NCI-H1092 treated with DMSO at 0.1 percent for 48 hours (cell line): Measurements from ENCODE around the gene PAX6.

ENCODE experiments used
- DNase-seq: peaks from one replicate; lab custom pipeline; 2025; lab: John Stamatoyannopoulos, UW

PAX6 gene

DNA sequence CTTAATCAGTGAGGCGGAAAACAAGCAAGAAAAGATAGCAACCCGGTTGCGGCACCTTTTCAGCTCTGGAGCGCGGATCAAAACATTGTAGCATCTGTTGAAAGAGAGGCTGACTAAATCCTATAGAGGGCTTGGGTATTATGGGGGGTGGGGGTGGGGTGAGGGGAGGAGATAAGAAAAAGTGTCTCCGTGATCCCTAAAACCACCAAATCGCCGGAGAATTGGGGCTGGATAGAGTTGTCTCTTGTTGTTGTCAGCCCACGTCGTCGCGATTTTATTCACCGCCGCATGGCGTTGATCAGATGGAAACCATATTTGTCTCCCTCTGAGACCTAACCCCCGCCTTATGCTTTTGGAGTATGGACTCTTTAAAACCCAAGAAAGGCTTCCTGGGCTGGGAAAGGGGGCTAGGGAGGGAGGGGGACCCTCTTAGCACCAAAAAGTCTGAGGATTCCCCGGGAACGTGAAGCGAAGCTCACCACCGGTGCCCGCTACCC is 13.0 kb downstream of the PAX6 start:
- no peak for DNase-seq

DNA sequence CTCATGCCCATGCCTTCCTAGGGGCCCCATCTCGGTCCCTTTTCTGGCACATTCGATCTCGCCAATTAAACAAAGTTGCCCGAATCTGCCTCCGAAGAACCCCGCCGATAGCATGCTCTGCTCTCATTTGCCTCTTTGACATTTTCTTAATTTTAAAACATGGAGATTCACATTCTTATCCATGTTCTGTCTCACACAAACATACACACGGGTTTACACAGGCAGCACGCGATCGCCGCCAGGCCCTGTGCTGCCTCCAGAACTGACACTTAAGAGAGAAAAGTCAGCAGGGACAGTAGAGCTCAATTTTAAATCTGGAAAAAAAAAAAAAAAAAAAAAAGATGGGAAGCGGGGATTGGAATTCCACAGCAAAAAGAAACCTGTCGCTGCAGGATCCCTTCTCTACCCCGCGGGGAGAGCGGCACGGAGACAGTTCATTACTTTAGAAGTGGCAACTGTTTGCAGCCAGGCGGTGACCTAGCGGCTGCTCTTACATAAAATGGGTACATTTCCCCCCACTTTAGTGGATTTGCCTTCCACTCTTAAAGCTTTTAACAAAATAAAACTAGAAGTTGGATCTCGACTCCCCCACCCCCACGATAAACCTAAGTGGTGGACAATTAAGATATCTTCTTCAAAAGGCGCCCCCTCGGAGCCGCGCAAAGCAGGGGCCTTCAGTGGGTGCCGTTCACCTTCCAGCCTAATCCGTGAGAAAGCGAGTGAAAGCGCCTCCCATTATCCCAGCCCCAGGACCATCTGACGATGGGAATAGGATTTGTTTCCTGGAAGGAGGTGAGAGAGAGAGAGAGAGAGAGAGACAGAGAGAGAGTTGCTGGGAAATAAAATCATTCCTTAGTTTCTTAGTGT is 13.7 kb downstream of the PAX6 start:
- DNase-seq = no peak

DNA sequence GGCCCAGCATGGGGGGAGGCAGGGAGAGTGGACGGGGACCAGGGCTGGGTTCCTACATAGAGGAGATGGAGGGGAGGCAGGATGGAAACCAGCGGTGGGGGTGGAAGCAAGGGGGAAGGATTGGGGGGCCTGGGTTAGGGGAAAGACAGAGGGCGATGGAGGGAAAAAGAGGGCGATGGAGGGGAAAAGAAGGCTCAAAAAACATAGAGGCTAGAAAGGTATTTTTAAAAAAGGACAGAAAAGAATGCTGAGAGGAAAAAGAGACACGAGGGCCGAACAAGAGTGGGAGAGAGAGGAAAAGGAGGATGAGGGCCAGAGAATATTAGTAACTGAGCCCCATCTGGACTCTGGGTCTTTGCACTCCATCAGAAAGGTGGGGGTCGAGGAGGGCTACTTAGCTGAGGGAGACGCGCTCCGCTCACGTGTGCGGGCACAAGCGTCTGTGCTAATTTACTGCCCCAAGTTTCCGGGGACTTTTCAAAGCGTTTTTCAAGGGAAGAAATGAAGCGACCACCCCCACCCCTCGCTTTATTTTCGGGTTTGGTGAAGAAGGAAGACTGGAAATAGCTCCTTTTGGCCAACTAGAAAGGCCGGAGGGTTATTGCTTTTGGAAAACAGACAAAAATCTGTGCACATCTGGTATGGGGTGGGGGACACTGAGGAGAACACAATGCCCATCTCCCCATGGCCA is 14.5 kb downstream of the PAX6 start:
- DNase-seq = no peak

DNA sequence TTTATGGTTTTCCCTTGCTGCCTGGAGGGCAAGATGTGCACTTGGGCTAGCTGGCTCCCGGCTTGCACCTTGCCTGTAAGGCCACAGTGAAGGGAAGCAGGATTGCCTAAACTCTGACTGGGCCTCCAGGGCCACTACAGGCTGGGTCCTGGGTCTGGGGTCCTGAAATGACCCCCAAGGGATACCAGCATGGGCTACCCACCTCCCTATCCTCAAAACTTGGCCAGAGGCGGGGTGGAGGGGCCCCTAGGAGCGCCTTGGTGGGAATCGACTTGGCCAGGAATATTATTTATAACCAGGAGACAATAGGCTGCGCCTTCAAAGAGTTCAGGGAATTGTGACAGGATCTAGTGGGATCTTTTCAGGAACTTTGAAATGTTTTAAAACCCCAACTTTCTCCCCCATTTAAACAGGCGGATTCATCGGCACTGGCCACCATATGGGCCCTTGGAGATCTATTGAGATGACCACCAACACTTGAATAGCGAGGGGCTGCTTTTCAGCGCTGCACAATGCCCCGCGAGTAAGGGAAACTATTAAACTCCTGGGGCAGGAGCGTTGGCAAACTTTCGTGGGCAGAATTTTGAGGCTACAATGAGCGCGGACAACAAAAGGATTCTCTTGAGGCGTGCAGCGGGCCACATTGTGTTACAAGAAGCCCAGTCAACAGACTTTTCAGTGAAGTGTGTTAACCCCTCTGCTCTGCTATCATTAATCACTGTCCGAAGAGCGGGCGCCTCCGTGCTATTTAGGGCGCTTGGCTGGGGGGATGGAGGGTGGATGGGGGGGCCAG is 15.2 kb downstream of the PAX6 start:
- DNase-seq = no peak

DNA sequence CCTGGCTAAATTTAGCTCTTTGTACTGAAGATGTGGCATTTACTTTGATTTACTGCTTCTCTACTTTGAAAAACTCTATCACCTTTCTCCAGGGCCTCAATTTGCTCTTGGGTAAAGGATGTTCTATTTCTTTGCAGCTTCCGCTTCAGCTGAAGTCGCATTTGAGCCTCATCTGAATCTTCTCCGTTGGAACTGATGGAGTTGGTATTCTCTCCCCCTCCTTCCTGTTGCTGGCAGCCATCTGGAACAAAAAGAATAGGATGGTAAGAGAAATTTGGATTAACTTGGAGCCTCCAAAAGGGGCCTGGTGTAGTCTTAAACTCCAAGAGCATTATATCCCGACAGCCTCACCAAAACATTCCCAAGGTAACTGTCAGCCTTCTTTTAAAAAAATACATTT is 16.6 kb downstream of the PAX6 start:
- DNase-seq = no peak

DNA sequence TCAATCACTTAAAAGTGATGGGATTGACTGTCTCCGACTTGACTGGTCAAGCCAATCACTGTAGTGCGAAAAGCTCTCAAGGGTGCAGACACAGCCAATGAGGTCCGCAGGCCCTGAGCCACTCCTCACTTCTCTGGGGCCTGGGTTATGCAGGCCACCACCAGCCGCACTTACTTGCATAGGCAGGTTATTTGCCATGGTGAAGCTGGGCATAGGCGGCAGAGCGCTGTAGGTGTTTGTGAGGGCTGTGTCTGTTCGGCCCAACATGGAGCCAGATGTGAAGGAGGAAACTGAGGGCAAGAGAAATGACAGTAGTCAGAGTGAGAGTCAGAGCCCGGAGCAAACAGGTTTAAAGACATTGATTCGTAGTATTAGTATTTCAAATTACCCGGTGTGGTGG is 17.9 kb downstream of the PAX6 start:
- DNase-seq = no peak

DNA sequence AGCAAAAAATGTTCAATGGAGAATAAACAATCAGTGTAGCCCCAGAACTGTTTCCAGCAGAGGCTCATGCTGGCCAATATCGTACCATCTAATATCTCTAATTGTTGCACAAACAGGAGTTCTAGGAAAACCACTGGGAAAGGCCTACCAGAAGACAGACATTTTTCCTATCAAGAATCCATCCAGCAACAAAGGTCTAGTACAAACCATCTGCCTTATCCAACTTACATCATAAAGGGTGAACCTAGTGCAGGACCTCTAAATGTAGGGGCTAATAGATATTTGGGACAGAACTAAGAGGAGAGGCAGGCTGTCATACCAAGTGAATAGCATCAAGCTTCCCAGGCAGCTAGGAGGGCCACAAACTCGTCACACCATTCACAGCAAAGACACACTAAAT is 18.7 kb downstream of the PAX6 start:
- DNase-seq = no peak

DNA sequence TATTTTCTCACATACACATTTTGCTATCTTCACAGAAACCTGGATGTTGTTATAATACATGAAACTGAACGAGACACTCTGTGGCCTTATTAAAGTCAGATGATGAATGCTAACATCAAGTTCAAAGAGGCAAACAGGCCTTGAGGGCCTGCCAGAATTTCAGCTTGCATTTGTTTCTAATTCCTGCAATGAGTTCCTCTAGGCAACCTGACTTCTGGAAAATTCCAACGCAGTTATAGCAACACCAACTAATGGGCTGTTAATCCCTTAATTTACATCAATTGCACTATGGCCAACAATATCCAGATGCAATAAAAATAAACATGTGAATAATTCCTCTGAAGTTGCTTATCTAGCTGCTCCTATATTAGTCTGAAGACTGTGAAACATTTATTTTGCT is 19.1 kb downstream of the PAX6 start:
- no peak for DNase-seq

DNA sequence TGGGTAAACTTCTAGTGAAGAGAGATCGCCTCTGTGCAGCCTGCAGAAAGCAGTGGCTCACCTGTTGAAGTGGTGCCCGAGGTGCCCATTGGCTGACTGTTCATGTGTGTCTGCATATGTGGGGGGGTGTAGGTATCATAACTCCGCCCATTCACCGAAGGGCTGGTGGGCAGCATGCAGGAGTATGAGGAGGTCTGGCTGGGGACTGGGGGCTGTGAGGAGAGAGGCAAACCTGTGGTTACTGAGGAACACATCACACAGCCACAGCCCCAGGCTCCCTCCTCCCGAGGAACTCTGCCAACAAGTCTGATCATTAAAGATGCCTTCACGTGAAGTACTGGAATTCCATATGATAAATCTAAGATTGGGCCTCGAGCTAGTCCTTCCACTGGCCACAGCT is 20.5 kb downstream of the PAX6 start:
- no peak for DNase-seq

DNA sequence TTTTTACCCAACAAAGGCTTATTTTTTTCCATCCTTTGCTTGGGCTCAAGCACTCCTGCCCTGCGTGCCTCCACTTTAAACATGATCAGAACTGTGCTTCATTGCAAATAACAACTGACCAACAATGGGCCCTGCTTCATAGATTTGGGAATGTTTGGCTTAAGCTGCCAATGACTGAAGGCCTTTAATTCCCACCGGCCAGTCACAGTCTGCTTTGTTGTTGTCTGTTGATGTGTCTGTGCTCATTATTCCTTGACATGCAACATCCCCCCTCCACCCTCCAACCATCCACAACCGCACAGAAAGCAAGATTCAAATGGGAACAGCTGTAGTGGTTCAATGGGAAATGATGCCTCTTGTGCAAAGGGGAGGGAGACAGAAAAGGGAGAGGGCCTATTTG is 23.0 kb downstream of the PAX6 start:
- no peak for DNase-seq

DNA sequence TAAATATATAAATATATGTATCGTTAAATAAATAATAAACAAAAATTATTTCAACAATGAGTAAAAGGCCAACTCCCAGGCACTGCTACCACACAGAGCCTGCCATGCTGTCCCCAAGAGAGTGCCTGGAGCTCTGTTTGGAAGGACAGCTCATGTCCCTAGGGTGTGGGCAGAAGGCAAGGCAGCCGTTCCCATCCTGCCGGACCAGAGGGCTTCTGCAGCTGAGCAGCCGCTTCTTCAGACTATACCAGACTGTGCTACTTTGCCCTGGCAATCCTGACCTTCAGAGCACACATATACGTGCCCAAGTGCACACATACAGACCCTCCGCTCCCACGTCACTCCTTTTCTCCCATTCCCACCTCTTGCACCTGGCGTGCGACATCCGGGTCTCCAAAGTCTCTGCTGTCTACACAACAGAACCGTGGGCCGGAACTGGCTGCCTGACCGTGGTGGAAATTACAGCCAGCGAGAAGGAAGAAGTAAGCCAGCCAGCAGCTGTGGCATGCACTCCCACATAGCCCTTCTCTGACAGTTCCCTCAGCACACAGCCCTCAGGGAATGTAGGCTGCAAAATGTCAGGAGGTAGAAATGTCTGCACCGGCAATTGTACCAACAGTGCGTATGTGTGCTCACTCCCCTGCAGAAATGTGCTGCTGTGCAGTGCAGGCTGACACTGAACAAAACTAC is 24.0 kb downstream of the PAX6 start:
- DNase-seq = no peak

DNA sequence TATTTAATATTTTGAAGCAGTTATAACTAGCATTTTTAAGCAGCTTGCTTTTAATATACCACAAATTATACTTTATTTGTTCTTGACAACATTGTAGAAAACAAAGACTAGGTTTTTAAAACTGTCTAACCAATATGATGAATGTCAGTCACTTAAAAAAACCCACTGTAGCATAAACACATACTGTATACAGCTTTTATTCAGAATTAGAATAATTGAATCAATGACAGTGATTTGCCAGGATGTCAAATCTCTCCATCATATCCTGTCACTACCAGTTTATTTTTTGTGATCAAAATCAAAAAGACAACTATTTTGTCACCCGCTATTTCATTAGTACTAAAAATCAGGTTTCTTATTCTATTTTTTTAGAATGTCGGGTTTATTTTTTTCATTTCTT is 26.5 kb downstream of the PAX6 start:
- DNase-seq = no peak

DNA sequence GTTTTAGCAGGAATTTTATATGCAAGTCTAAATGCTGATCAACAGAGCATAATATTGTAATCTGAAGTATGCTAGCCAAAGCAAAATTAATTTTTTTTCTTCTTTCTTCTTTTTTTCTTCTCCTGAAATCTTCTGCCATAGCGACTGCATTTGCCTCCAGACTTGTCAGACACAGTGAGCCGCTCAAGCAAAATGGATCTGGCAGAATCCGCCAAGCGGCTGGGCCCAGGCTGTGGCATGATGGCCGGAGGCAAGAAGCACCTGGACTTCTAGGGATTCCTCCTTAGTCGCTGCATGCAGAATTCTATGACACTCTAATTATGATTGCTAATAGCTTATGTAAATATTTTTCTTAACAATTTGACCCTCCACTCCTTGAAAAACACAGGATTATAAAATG is 27.9 kb downstream of the PAX6 start:
- no peak for DNase-seq

DNA sequence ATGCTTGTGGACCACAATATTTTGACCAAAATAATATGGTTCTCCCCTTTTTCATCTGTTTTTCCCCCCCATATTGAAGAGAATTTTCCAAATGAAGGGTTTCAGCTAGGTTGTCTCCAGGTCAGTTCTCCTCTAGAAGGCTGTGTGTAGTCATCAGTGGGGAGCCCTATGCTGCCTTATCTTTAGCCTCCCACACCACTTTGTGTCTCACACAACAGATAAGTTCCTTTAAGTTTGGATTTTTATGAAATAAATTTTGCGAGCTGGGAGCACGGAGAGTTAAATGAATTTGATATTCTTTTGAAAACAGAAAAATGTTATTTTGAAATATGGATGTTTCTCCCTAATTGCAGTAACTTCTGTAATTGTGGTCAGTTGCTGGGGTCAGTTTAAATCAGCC is 28.9 kb downstream of the PAX6 start:
- no peak for DNase-seq

DNA sequence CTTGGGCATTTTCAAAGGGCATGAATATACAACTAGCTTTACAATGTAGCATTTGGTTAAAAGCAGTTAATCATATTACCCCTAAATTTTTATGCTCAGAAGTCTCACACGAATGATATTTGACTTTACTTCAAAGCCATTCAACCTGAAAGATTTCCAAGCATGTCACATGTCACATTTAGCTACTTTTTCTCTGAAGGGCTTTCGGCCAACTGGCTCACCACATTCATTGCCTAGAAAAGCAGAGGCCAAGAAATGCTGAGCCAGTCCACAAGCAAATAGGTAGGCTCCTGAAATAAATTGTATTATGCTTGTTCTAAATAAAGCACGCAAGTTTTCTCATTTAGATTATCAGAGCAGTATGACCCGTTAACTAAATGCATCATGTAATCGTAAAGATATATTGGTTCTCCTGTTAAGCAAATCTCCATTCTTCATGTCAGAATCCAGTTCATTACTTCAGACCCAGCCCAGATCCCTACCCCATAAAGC is 30.6 kb downstream of the PAX6 start:
- no peak for DNase-seq

DNA sequence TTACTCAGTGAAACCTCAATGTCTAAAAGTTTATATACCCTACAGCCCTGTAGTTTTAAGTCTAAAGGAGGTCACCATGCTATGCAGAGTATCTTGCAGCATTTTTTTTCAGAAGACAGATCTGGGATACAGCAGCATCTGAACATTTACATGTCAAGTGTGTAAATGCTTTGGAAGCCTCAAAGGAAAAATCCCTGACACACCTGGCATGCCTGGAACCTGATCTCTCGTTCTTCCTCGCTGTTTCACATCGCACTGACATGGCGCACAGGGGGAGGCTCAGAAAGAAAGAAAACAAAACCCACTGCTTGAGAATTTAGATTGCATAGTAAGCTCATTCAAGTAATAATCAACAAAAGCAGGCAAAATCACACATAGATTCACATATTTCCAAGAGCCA is 31.0 kb downstream of the PAX6 start:
- no peak for DNase-seq

DNA sequence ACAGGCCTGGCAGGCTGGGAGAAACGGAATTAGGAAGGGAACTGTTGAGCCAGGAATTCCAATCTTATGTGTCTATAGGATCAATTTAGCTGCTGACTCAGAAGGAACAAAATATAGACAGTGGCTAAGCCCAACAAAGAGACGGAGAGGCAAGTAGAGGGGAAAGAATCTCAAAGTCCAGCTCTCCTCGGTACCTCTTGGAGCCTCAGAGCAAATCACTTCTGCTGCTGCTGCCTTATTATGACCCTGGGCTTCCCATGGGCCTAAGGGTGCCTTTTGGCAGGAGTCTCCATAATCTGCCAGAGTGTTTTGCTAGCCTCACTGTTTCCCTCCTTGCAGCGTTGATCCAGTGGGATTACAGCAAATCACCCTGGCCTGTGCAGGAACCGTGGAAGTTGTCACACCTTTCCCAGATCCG is 31.7 kb downstream of the PAX6 start:
- no peak for DNase-seq

DNA sequence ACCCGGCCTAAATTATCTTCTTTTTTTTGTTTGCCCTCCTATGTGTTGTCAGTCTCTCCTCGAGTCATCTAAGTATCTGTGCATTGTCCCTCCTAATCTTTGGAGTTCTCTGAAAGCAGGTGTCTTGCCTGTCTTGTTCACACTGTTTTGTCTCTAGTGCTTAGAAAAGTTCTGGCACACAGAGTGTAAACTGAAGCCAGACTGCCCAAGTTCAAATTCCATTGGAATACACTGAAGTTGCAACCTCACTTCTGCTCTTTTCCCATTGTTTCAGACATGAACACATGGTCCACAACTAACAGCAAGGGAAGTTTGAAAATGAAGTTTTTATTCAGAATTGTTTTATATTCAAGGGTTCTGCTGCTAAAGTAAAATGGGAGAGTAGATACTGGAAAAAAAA is 38.7 kb downstream of the PAX6 start:
- DNase-seq = no peak

DNA sequence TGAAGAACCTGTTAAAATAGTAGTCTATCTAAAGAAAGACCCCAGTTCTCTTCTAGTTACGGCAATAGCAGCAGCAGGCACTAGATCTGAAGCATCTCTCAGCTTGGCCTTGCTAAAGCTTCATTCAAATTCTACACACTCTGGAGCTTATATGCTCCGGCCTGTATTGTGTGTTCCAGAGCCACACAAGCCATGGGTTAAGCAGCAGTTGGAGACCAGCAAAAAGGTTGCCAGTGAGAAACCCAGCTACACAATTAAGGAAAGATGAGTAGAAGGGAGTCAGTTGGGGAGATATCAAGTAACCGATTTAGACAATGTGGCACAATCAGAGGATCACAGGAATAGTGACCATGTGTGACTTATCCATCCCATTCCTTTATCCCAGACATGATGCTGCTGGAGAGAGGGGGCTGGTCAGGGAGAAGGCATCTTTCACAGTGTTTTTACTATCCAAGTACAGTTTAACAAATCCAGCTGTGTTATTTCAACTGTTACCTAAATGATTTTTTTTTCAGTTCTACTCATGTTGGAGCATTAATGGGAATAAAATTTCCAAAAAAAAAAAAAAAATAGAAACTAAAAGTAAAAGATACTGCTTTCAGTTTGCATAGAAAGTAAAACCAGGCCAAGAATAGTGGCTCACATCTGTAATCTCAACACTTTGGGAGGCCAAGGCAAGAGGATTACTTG is 41.0 kb downstream of the PAX6 start:
- no peak for DNase-seq

DNA sequence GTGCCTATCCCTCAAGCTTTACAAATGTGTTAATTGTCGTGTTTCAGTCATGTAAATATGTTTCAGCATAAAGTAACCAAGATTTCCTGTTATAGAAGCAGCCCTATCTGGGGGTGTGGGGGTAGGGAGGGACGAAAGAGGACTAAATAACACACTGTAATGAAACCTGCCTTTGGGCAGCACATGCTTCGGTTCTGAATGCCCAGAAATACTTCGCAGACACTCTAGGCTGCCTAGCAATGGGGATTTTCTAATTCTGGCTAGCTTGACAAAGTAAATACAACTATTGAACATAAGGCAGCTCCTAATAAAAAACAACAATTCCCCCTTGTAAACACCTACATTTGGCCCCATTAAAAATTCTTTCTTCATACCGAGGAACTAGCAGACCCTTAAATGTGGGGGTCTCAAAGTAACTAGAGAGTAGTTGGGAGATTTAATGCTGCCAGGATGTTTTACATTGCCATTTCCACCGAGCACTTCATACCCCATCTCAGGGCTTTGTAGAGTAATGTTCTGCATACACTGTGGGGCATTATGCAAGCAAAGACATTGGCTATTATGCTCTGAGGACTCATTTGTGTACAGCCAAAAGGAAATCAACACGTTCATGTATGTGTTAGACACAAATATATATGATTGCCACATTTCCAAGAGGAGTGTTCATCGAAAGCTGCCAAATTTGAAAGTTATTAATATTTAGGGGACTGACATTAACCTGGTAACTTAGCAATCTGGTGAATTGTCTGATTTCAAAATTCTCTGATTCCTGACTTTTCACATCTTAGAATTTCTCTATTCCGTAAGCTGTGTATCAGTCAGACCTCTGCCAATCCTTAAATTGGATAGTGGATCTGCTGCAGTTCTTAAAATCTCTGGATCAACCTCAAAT is 42.1 kb downstream of the PAX6 start:
- DNase-seq = peak; percentile 5
